Measurements from ENCODE around the gene TCTA. TPM values are rescaled to one million over a fixed set of nuclear protein-coding genes. Genes with fewer than 3 reads are reported as not detected.

The TCTA gene
- total and polyA plus RNA-seq, 2 donors (not counting 1 experiment from before 2014, with no cell fraction given): 46.4 to 55.9 TPM

DNA sequence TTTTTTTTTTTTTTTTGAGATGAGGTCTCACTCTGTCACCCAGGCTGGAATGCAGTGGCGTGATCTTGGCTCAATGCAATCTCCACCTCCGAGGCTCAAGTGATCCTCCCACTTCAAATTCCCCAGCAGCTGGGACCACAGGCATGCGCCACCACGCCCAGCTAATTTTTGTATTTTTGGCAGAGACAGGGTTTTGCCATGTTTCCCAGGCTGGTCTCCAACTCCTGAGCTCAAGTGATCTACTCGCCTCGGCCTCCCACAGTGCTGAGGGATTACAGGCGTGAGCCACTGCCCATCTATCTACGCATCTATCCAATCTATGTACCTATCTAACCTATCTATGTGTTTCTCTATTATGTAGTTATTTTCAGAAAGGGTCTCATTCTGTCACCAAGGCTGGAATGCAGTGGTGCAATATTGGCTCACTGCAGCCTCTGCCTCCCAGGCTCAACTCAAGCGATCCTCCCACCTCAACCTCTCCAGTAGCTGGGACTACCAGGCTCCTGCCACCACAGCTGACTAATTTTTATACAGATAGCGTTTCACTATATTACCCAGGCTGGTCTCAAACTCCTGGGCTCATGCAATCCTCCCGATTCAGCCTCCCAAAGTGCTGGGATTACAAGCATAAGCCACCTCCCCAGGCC is 33.9 kb upstream of the TCTA start:
- peaks cover 15 to 22% of the 10 kb centered on the region in 2 donors for H3K4me1 ChIP-seq (ENCODE audit: control insufficient read depth in 2 of 2, insufficient read depth in 2 of 2, low read length in 2 of 2)
- no peak overlapping the region for H3K4me2 ChIP-seq (replicated peaks; ENCODE audit: low read depth, low read length, poor library complexity, severe bottlenecking)
- ChIA-PET POLR2A (interaction anchor here (0.7 kb wide), 1 partner anchor 9 kb away, joined by 7 read pairs; no protein-coding TSS in a partner anchor), CTCF (interaction anchor here (0.6 to 1.1 kb wide), 2 partner anchors 38 to 221 kb away, joined by 4 read pairs; no protein-coding TSS in a partner anchor)
- H3K79me2 ChIP-seq (ENCODE audit: control insufficient read depth, insufficient read depth, low read length): peaks cover 99% of the 10 kb centered on the region
- no peaks in the 10 kb centered on the region for H3K9me3 Mint-ChIP-seq (ENCODE audit: insufficient read depth)
- no peaks in the 10 kb centered on the region for H3K27me3 Mint-ChIP-seq
- H3K4me1 Mint-ChIP-seq: peaks cover 37% of the 10 kb centered on the region
- peaks cover 2 to 19% of the 10 kb centered on the region in 2 experiments for H3K36me3 ChIP-seq (replicated peaks in 1 of 2; ENCODE audit: control extremely low read depth in 1 of 2, control insufficient read depth in 1 of 2, extremely low read depth in 1 of 2, insufficient read depth in 2 of 2, low read length in 1 of 2)
- WGBS (ENCODE audit: insufficient coverage): 88% methylated on average over 8 of the region's 11 CpGs
- H3K27ac Mint-ChIP-seq: no peak overlapping the region
- peaks cover 99% of the 10 kb centered on the region for H4K20me1 ChIP-seq (ENCODE audit: control insufficient read depth, insufficient read depth, low read length, poor library complexity, severe bottlenecking)
- H3K4me3 Mint-ChIP-seq: no peak overlapping the region
- H3K27ac ChIP-seq (ENCODE audit: low read length in 2 of 2): no peak overlapping the region
- DNase-seq (no peak), ATAC-seq (ENCODE audit: low read depth) (no peak)
- H3K9me3 ChIP-seq (ENCODE audit: control extremely low read depth in 1 of 3, control insufficient read depth in 2 of 3, insufficient read depth in 1 of 3, low read length in 2 of 3): peaks cover 0 to 19% (median 0%) of the 10 kb centered on the region in 3 donors
- no peaks in the 10 kb centered on the region for H3K27me3 ChIP-seq (replicated peaks in 1 of 4; ENCODE audit: control extremely low read depth in 1 of 4, control insufficient read depth in 3 of 4, insufficient read depth in 4 of 4, low read length in 3 of 4)
- H3K4me3 ChIP-seq (ENCODE audit: control extremely low read depth in 1 of 5, extremely low read depth in 1 of 5, insufficient read depth in 1 of 5, low read depth in 2 of 5, low read length in 4 of 5): no peak overlapping the region
- TF ChIP-seq EZH2 (IDR thresholded peaks at IDR 0.05; ENCODE audit: borderline replicate concordance, insufficient read depth, low read depth, low read length, poor library complexity, severe bottlenecking) (no peak), CTCF (IDR thresholded peaks at IDR 0.05) (no peak)
- no peak overlapping the region for H2AFZ ChIP-seq (ENCODE audit: insufficient read depth, low read depth, low read length, poor library complexity, severe bottlenecking)
- no peak overlapping the region for H3K9ac ChIP-seq (ENCODE audit: low read length)
- intact Hi-C loops (cut with micrococcal nuclease): no loop called here

DNA sequence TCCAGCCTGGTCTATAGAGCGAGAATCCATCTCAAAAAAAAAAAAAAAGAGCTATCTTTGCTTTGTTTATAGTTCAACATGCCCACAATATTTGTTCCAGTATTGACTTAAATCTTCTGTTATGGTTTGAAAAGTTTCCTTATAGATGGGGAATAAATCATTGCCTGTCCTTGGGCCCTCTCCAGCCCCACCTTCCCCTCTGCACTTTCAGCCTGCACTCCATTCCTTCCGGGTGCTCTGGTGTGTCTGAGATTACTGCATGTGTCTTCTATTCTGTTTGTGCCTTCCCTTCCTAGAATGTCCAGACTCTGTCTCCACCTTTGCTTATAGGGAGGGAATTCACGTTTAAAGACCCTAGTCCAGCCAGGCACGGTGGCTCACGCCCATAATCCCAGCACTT is 28.8 kb upstream of the TCTA start:
- CTCF ChIA-PET: no interaction called here
- Histone ChIP-seq H3K4me3 (ENCODE audit: control extremely low read depth in 1 of 5, extremely low read depth in 1 of 5, insufficient read depth in 1 of 5, low read depth in 2 of 5, low read length in 4 of 5) (no peak overlapping the region), H3K79me2 (ENCODE audit: control insufficient read depth, insufficient read depth, low read length) (peaks cover 97% of the 10 kb centered on the region), H3K36me3 (replicated peaks in 1 of 2; ENCODE audit: control extremely low read depth in 1 of 2, control insufficient read depth in 1 of 2, extremely low read depth in 1 of 2, insufficient read depth in 2 of 2, low read length in 1 of 2) (peaks cover 2 to 7% of the 10 kb centered on the region in 2 experiments), H3K27me3 (replicated peaks in 1 of 4; ENCODE audit: control extremely low read depth in 1 of 4, control insufficient read depth in 3 of 4, insufficient read depth in 4 of 4, low read length in 3 of 4) (no peaks in the 10 kb centered on the region), H2AFZ (ENCODE audit: insufficient read depth, low read depth, low read length, poor library complexity, severe bottlenecking) (no peak overlapping the region), H4K20me1 (ENCODE audit: control insufficient read depth, insufficient read depth, low read length, poor library complexity, severe bottlenecking) (peaks cover 97% of the 10 kb centered on the region), H3K4me2 (replicated peaks; ENCODE audit: low read depth, low read length, poor library complexity, severe bottlenecking) (no peak overlapping the region), H3K27ac (ENCODE audit: low read length in 2 of 2) (no peak overlapping the region), H3K4me1 (ENCODE audit: control insufficient read depth in 2 of 2, insufficient read depth in 2 of 2, low read length in 2 of 2) (peaks cover 37% of the 10 kb centered on the region in 2 donors), H3K9me3 (ENCODE audit: control extremely low read depth in 1 of 3, control insufficient read depth in 2 of 3, insufficient read depth in 1 of 3, low read length in 2 of 3) (peaks cover 0 to 3% (median 0%) of the 10 kb centered on the region in 3 donors), H3K9ac (ENCODE audit: low read length) (no peak overlapping the region)
- POLR2A ChIA-PET: interaction anchor here (0.6 to 0.7 kb wide), 2 partner anchors 66 to 117 kb away, joined by 3 to 5 read pairs; no protein-coding TSS in a partner anchor
- intact Hi-C loops (cut with micrococcal nuclease): no loop called here
- Mint-ChIP-seq H3K9me3 (ENCODE audit: insufficient read depth) (no peaks in the 10 kb centered on the region), H3K27me3 (no peaks in the 10 kb centered on the region), H3K4me3 (no peak overlapping the region), H3K27ac (no peak overlapping the region), H3K4me1 (peaks cover 52% of the 10 kb centered on the region)
- ATAC-seq (ENCODE audit: low read depth): no peak
- no peak for TF ChIP-seq EZH2 (IDR thresholded peaks at IDR 0.05; ENCODE audit: borderline replicate concordance, insufficient read depth, low read depth, low read length, poor library complexity, severe bottlenecking)
- no peak for TF ChIP-seq CTCF (IDR thresholded peaks at IDR 0.05)
- WGBS (ENCODE audit: insufficient coverage): 91% methylated on average over 3 of the region's 5 CpGs
- DNase-seq: no peak

Measured in B cell (primary cell).